C4-2B (cell line): ENCODE results near the gene MAML3.

ENCODE experiments used
- H3K27ac ChIP-seq: fragments of 450-650 bp; 2 replicates; pipeline ENCODE4 v1.5.1; 2017
- ZFX ChIP-seq: fragments of 450-650 bp; IDR thresholded peaks from 2 replicates; pipeline ENCODE4 v1.6.1; 2017
- TF ChIP-seq, protein P1 (sequence below): fragments of 450-650 bp; conservative IDR thresholded peaks from 2 replicates; pipeline ENCODE4 v1.5.1; 2017; ENCODE audit warnings: mild to moderate bottlenecking

The MAML3 gene

DNA sequence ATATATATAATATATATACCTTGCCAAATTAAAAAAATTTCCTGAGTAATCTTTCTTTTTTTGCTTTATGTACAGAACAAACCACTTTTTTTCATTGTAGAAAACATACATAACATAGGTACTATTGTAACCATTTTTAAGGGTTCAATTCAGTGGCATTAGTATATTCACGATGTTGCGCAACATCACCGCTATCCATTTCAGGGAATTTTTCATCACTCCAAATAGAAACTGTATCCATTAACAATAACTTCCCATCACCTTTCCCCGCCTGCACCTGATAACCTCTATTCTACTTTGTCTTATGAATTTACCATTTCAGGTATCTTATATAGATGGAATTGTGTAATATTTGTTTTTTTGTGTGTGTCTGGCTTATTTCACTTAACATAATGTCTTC lies 363.7 kb downstream of the MAML3 start:
- H3K27ac ChIP-seq: no peak overlapping the region
- no peak for TF ChIP-seq ZFX
- TF ChIP-seq, protein P1, sequence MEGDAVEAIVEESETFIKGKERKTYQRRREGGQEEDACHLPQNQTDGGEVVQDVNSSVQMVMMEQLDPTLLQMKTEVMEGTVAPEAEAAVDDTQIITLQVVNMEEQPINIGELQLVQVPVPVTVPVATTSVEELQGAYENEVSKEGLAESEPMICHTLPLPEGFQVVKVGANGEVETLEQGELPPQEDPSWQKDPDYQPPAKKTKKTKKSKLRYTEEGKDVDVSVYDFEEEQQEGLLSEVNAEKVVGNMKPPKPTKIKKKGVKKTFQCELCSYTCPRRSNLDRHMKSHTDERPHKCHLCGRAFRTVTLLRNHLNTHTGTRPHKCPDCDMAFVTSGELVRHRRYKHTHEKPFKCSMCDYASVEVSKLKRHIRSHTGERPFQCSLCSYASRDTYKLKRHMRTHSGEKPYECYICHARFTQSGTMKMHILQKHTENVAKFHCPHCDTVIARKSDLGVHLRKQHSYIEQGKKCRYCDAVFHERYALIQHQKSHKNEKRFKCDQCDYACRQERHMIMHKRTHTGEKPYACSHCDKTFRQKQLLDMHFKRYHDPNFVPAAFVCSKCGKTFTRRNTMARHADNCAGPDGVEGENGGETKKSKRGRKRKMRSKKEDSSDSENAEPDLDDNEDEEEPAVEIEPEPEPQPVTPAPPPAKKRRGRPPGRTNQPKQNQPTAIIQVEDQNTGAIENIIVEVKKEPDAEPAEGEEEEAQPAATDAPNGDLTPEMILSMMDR: no peak

DNA sequence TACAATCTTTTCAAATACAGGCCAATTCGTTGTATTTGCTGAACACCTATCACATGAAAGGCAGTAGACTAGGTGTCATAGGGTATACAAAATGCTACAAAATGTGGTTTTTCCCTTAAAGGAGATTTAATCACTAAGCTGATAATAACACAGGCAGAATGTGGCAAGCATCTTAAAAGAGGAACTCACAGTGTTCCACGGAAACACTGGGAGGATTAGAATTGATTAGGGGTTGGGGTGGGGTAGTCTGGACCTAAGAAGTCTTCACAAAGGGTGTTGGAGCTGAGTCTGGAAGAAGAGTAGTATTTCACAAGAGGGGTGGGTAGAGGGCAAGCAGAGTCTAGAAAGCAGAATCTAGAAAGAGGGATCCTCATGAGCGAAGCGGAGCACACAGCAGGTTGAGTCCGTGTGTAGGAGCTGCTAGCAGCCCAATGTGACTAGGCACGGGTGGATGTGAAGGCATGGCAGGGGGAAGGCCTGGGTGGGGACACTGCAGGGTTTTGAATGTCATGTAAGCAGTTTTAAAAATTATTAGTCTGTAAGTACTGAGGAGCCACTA lies 364.8 kb downstream of the MAML3 start:
- TF ChIP-seq ZFX: no peak
- TF ChIP-seq, protein P1: no peak
- H3K27ac ChIP-seq: no peak overlapping the region

DNA sequence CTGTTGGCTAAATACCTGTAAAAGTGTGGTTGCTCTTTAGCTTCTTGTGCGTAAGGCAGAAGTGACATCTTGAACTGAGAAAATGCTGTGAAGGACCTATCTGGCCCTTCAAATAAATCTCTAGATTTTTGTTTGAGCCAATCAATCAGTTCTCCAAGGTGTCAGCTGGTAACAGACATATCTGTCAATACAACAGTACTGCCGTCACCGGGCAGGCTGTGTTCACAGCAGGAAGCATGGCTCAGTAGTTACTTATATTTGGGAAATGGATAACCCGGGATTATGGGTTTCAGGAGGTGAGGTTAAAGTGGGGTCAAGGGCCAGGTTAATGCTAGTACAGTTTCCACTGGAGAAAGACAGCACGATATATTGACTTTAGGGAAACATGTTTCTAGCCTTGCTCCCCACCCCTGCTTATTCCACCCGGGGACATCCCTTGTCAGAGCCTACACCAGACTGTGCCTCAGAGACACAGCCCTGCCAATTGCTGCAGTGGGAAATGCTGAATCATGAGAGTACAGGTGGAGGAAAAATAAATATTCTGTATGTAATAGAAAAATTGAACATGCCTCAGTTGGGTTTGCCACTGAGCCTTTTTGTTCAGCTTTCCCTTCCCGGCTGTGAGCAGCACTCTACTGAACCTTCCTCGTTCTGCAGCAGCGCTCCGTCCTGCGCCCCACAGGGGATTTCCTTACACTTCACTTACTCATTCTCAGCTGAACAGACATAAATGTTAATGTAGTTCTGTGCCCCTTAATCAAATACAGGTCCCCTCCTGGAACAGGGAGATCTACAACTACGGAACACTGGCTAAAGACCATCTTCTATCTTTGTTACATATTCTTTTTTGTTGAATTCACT lies 367.3 kb downstream of the MAML3 start:
- TF ChIP-seq, protein P1: no peak
- TF ChIP-seq ZFX: no peak
- no peak overlapping the region for H3K27ac ChIP-seq

DNA sequence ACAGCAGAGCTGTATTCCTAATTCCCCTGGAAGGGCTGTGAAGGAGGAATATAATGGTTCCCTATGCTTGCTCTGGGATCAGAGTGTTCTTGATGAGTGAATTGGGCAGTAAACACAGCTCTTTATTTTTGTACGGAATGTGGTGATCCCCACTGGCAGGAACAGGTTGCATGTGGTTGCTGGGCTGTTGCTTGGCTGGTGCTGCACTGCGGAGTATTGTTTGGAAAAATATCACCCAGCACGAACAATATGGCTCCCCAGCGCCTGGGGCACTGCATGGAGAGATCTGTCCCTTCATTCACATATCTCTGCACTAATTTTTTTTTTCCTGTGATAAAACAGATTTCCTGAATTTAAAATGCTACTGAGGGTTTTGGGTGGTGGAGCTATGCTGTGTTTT lies 368.6 kb downstream of the MAML3 start:
- TF ChIP-seq ZFX: no peak
- TF ChIP-seq, protein P1: no peak
- H3K27ac ChIP-seq: no peak overlapping the region

DNA sequence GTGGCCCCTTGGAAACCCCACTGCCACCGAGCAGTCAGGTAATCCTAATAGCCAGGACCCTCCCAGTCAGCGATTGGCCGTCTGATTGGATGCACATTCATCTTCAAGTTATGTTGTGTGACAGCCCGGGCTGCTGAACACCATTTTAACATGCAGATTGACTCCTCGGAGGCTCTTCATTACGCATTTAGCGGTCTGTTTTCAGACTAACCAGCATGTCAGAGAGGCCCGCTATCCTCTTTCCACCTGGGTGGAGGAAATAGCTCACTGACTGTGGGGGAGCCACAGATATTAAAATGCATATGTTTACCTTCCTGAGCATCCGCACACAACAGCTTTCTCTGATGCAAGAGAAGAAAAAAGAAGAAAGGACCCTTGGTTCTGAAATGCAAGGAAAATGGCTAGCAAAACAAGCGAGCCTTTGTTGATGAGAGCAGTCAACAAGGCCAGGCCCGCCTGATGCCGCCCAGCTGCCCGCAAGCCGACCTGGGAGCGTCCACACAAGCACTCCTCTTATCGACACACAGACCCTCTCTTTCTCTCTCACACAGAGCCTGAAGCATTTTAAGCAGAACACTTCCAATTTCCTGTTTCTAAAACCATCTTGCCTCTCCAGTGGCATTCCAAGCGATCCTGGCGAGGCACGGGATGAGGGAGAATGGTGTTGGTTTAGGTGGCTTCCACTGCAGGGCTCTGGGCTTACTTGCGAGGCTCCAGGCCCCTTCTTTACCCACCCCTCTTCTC lies 370.1 kb downstream of the MAML3 start:
- TF ChIP-seq, protein P1: no peak
- no peak for TF ChIP-seq ZFX
- H3K27ac ChIP-seq: no peak overlapping the region

DNA sequence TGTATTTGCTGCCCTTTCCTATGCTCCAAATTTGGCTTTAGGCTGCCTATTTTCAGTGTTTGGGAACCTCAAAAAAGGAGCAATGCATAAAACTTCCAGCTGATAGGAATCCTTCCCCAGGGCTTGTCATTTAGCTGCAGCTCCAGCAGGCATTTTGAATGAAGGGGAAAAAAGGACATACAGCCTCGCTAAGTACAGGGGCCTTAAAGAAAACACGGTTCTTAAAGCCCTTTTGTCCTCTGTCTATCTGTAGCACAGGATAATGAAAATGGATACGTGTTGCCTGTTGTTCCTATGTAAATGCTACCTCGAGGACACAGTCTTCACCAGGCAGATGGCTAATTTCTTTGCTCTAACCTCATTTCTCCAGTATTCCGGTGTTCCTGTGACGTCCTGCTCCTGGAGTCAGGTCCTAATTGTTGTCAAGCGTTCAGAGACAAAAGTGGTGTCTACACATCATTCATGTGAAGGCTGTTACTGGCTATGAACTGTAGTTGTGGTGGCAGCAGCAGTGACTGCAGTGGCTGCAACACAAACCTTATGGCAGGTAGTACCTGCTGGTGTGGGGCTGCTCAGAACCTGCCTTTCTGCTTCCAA lies 371.0 kb downstream of the MAML3 start:
- TF ChIP-seq, protein P1: no peak
- no peak for TF ChIP-seq ZFX
- no peak overlapping the region for H3K27ac ChIP-seq

DNA sequence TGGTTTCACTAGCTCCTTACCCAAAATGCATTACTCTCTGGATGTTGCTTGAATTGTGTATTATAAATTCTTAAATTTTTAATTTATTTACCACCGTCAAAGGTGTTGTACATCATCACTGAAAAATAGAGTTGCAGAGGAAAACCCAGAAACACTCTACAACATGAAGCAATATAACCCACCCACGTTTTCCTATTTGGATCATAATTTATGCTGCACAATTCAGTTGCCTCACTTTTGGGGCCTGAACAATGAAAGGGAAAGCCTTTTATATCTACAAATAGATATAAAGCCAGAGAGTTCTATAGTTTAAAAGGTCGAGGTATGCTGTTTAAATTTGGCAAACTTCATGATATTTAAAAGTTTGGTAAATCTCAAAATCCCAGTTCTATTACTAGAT lies 372.9 kb downstream of the MAML3 start:
- TF ChIP-seq, protein P1: no peak
- TF ChIP-seq ZFX: no peak
- H3K27ac ChIP-seq: no peak overlapping the region
